Fibroblast of skin of right quadriceps (primary cell): ENCODE data around the gene FGD3.
A peak's percentile ranks its signal among the peaks of the same experiment; 100 is the strongest.
"Not testable (repeated sequence)": the region's sequence is repeated elsewhere in the genome, so short reads cannot be mapped to it uniquely, and the experiment has no call there.

Source experiments
- DNase-seq: peaks from one replicate; pipeline ENCODE4 v3.0.0-alpha.2; 2013

Gene FGD3

GRCh38 chr9:92947268-92948037 is at the start of gene FGD3:
TSS of gene FGD3 (plus strand) at chr9:92947523. CDS start at chr9:92976257, 28,734 bp downstream.
- no peak for DNase-seq

GRCh38 chr9:92905137-92905536 is 42.2 kb upstream of the FGD3 start:
- not testable (repeated sequence) for DNase-seq

GRCh38 chr9:92911511-92912475 is 35.5 kb upstream of the FGD3 start:
- no peak for DNase-seq

GRCh38 chr9:92917176-92917800 is 30.0 kb upstream of the FGD3 start:
- DNase-seq = no peak

GRCh38 chr9:92920437-92920836 is 26.9 kb upstream of the FGD3 start:
- no peak for DNase-seq

- DNase-seq = no peak
Observed at GRCh38 chr9:92931606-92932005, 15.7 kb upstream of the FGD3 start.

GRCh38 chr9:92934321-92934720 is 13.0 kb upstream of the FGD3 start:
- no peak for DNase-seq

- no peak for DNase-seq
Observed at GRCh38 chr9:92938025-92938424, 9.3 kb upstream of the FGD3 start.

GRCh38 chr9:92941861-92942260 is 5.5 kb upstream of the FGD3 start:
- DNase-seq = no peak

GRCh38 chr9:92942688-92943616 is 4.4 kb upstream of the FGD3 start:
- DNase-seq = no peak

GRCh38 chr9:92944921-92945320 is 2.4 kb upstream of the FGD3 start:
- DNase-seq = no peak

GRCh38 chr9:92945796-92946195 is 1.5 kb upstream of the FGD3 start:
- no peak for DNase-seq

- no peak for DNase-seq
Observed at GRCh38 chr9:92948038-92948534, 763 bp downstream of the FGD3 start.

- no peak for DNase-seq
Observed at GRCh38 chr9:92948632-92949031, 1.3 kb downstream of the FGD3 start.

- no peak for DNase-seq
Observed at GRCh38 chr9:92949266-92949982, 2.1 kb downstream of the FGD3 start.

GRCh38 chr9:92950359-92950955 is 3.1 kb downstream of the FGD3 start:
- DNase-seq = no peak

- DNase-seq = no peak
Observed at GRCh38 chr9:92952906-92953610, 5.7 kb downstream of the FGD3 start.

GRCh38 chr9:92954049-92954861 is 6.9 kb downstream of the FGD3 start:
- DNase-seq = peak; percentile 38

- no peak for DNase-seq
Observed at GRCh38 chr9:92954886-92955285, 7.6 kb downstream of the FGD3 start.
